K562 (cell line): ENCODE data around the gene ANKRD11. TPM values are rescaled to one million over a fixed set of nuclear protein-coding genes. Genes with fewer than 3 reads are reported as not detected.

Experiments
- ATAC-seq: fragments of 200-7000 bp; cut with Tn5 transposase; 3 replicates; pipeline ENCODE4 v1.9.1; 2020; ENCODE audit warnings: moderate library complexity
- BruUV-seq: library from RNA; stranded (reverse); fragments of 400-500 nt; replicated peaks from 2 replicates; lab custom pipeline; 2021; lab: Mats Ljungman, UMichigan
- CTCF ChIA-PET: fragments of 300-600 bp; formaldehyde crosslinking; extraction: SDS; loops from one replicate; lab custom pipeline; 2021; ENCODE audit warnings: low intra/inter-chr PET ratio; lab: Yijun Ruan, JAX
- POLR2A ChIA-PET: fragments of 300-600, 350-650 bp; sonication (Branson Sonifier 250); formaldehyde crosslinking; extraction: SDS; loops from one replicate; lab custom pipeline; 2021; ENCODE audit warnings: antibody characterized with exemption, inconsistent platforms; lab: Yijun Ruan, JAX
- DNase-seq, 4 experiments: peaks; one replicate each; pipeline versions ENCODE4 v3.0.0 to v3.0.0-alpha.2; 2011 to 2018; ENCODE audit warnings: low spot score in 3 of 4, mixed read lengths in 3 of 4; ENCODE audit errors: extremely low read depth in 1 of 4
- FAIRE-seq: peaks from 2 replicates; lab custom pipeline; 2011; peaks lifted over from hg19 to GRCh38; lab: Jason Lieb, UNC
- H2AFZ ChIP-seq: 2 replicates; pipeline ENCODE4 v1.6.0; 2011; ENCODE audit warnings: low read depth, low read length, control low read depth, inconsistent platforms
- H3K27ac ChIP-seq: fragments of 200-600 bp; 3 replicates; pipeline ENCODE4 v1.8.0; 2011; ENCODE audit warnings: low read depth, mild to moderate bottlenecking, control low read depth, inconsistent platforms, low read length, moderate library complexity, mixed read lengths; ENCODE audit errors: extremely low read depth
- H3K27me3 ChIP-seq, 2 experiments: fragments of 300-600 bp in 1 of 2; 2 replicates in 1 of 2; 3 replicates in 1 of 2; pipeline versions ENCODE4 v1.6.0 to v1.8.0; 2011; ENCODE audit warnings: inconsistent platforms in 2 of 2, low read length in 2 of 2, mild to moderate bottlenecking in 1 of 2, mixed read lengths in 1 of 2, moderate library complexity in 1 of 2; ENCODE audit not compliant: control insufficient read depth in 2 of 2, insufficient read depth in 2 of 2
- H3K36me3 ChIP-seq: fragments of 300-600 bp; 3 replicates; pipeline ENCODE4 v1.8.0; 2011; ENCODE audit warnings: mild to moderate bottlenecking, low read length, inconsistent platforms; ENCODE audit not compliant: control insufficient read depth, insufficient read depth
- H3K4me1 ChIP-seq, 2 experiments: fragments of 200-600 bp in 1 of 2; replicated peaks in 1 of 2; 2 replicates in 1 of 2; 3 replicates in 1 of 2; pipeline versions ENCODE4 v1.5.1 to v1.8.0; 2011; ENCODE audit warnings: inconsistent platforms in 2 of 2, low read length in 2 of 2, mild to moderate bottlenecking in 1 of 2, mixed read lengths in 1 of 2, moderate library complexity in 1 of 2; ENCODE audit not compliant: control insufficient read depth in 2 of 2, insufficient read depth in 2 of 2
- H3K4me2 ChIP-seq: 2 replicates; pipeline ENCODE4 v1.6.1; 2011; ENCODE audit warnings: low read length, control low read depth, inconsistent platforms, mixed read lengths; ENCODE audit not compliant: insufficient read depth
- H3K4me3 ChIP-seq: fragments of 200-600 bp; sonication (generic), shearing (Covaris generic); 2 replicates; pipeline ENCODE4 v1.5.1; 2016; ENCODE audit warnings: control low read depth, inconsistent platforms
- H3K79me2 ChIP-seq: fragments of 200-600 bp; 3 replicates; pipeline ENCODE4 v1.8.0; 2011; ENCODE audit warnings: low read length, inconsistent platforms; ENCODE audit not compliant: control insufficient read depth, insufficient read depth
- H3K9ac ChIP-seq, 2 experiments: 2 replicates each; pipeline versions ENCODE4 v1.6.0 to v1.6.1; 2011; ENCODE audit warnings: low read depth in 2 of 2, low read length in 2 of 2, control low read depth in 1 of 2, inconsistent platforms in 1 of 2, mild to moderate bottlenecking in 1 of 2, mixed read lengths in 1 of 2; ENCODE audit not compliant: insufficient read depth in 1 of 2
- H3K9me1 ChIP-seq: one replicate; pipeline ENCODE4 v1.6.0; 2011; ENCODE audit warnings: inconsistent platforms, mild to moderate bottlenecking, low read length, moderate library complexity; ENCODE audit not compliant: control insufficient read depth, insufficient read depth
- H3K9me3 ChIP-seq: replicated peaks from 2 replicates; pipeline ENCODE4 v1.5.1; 2011; ENCODE audit warnings: low read depth, low read length, inconsistent platforms; ENCODE audit not compliant: control insufficient read depth, insufficient read depth
- H4K20me1 ChIP-seq: replicated peaks from 2 replicates; pipeline ENCODE4 v1.6.1; 2011; ENCODE audit warnings: low read length, inconsistent platforms, mixed read lengths; ENCODE audit not compliant: control insufficient read depth, insufficient read depth
- ATF1 ChIP-seq, 2 experiments: fragments of 450-650 bp in 1 of 2; IDR thresholded peaks; 2 replicates each; pipeline ENCODE4 v1.6.1; 2016; ENCODE audit warnings: missing compliant biosample characterization in 1 of 2, missing genetic modification characterization in 1 of 2
- HMBOX1 ChIP-seq: sonication (generic); IDR thresholded peaks from 2 replicates; pipeline ENCODE4 v1.6.1; 2016
- HMGN3 ChIP-seq: IDR thresholded peaks from 2 replicates; pipeline ENCODE4 v1.6.1; 2011; ENCODE audit warnings: borderline replicate concordance, low read depth, mild to moderate bottlenecking, mixed read lengths, low read length; ENCODE audit not compliant: insufficient read length; ENCODE audit errors: extremely low read depth
- HNRNPH1 ChIP-seq: fragments of 200-400 bp; formaldehyde crosslinking; optimal IDR thresholded peaks from 2 replicates; pipeline ENCODE3; 2017; ENCODE audit warnings: low read depth, mild to moderate bottlenecking, low read length, moderate library complexity
- KLF16 ChIP-seq: IDR thresholded peaks from 2 replicates; pipeline ENCODE4 v1.6.1; 2016; ENCODE audit warnings: antibody characterized with exemption
- NFE2L1 ChIP-seq: fragments of 450-650 bp; IDR thresholded peaks from 2 replicates; pipeline ENCODE4 v1.6.1; 2016; ENCODE audit warnings: missing genetic modification characterization, low read depth, mild to moderate bottlenecking, missing compliant biosample characterization, moderate library complexity, borderline replicate concordance
- NFYB ChIP-seq: IDR thresholded peaks from 2 replicates; pipeline ENCODE4 v1.6.1; 2011; ENCODE audit warnings: mild to moderate bottlenecking, moderate library complexity; ENCODE audit not compliant: insufficient read length; ENCODE audit errors: extremely low read depth
- POLR2G ChIP-seq: fragments of 200-400 bp; formaldehyde crosslinking; IDR thresholded peaks from 2 replicates; pipeline ENCODE4 v1.6.1; 2017; ENCODE audit warnings: low read depth, mild to moderate bottlenecking, antibody characterized with exemption, low read length, moderate library complexity
- RBM22 ChIP-seq: fragments of 200-400 bp; formaldehyde crosslinking; IDR thresholded peaks from 2 replicates; pipeline ENCODE4 v1.6.1; 2018; ENCODE audit warnings: low read length, low read depth; ENCODE audit not compliant: poor library complexity, severe bottlenecking
- ZBTB33 ChIP-seq: sonication (generic); formaldehyde crosslinking; IDR thresholded peaks from 2 replicates; pipeline ENCODE4 v1.8.1; 2023; ENCODE audit warnings: mild to moderate bottlenecking, missing genetic modification reagents
- WGBS: fragments of 100-300 bp; shearing (Covaris generic); methylation state at CpG from one replicate; pipeline ENCODE4 v1.1.6; 2016; ENCODE audit warnings: low coverage, mixed read lengths; ENCODE audit not compliant: insufficient coverage; ENCODE audit errors: missing lambda C conversion rate; 5-methylcytosine and 5-hydroxymethylcytosine counted together
- in situ Hi-C: fragments of 300-500 bp; cut with MboI; formaldehyde crosslinking; loops from 4 replicates; pipeline ENCODE4 v1.15.0; 2018; ENCODE audit warnings: inconsistent platforms, mixed read lengths
- intact Hi-C: fragments of 100-400 bp; cut with micrococcal nuclease; formaldehyde crosslinking; loops from 2 replicates; pipeline ENCODE4 v1.14.2; 2022
- polyA plus RNA-seq, 8 experiments: library from polyadenylated mRNA; depleted of rRNA in 4 of 8; stranded (reverse) in 5 of 8; unstranded in 3 of 8; fragments of >200 nt; fragmentation: Nextera tagmentation in 2 of 8; fragmentation: Illumina TruSeq in 1 of 8; extraction: Ambion mirVana in 2 of 8; extraction: Trizol in 1 of 8; gene quantifications; 2 replicates each; pipeline versions ENCODE4 v1.2.1 to v1.2.3, GENCODE V29; 2011 to 2014; ENCODE audit warnings: inconsistent platforms in 1 of 8, missing spikeins in 1 of 8
- total RNA-seq, 7 experiments: library from RNA; depleted of rRNA in 6 of 7; stranded (reverse); fragments of >200 nt in 6 of 7; fragmentation: Illumina TruSeq in 2 of 7; extraction: Trizol in 2 of 7; gene quantifications; 2 replicates each; pipeline versions ENCODE4 v1.2.1 to v1.2.3, GENCODE V29; 2011 to 2021; ENCODE audit warnings: low replicate concordance in 1 of 7

ANKRD11 gene
- total and polyA plus RNA-seq, 9 of the 15 experiments (the other 6 are each of a cell fraction or from before 2014, with no cell fraction given): 4.7 to 126 (median 31.7) TPM

DNA sequence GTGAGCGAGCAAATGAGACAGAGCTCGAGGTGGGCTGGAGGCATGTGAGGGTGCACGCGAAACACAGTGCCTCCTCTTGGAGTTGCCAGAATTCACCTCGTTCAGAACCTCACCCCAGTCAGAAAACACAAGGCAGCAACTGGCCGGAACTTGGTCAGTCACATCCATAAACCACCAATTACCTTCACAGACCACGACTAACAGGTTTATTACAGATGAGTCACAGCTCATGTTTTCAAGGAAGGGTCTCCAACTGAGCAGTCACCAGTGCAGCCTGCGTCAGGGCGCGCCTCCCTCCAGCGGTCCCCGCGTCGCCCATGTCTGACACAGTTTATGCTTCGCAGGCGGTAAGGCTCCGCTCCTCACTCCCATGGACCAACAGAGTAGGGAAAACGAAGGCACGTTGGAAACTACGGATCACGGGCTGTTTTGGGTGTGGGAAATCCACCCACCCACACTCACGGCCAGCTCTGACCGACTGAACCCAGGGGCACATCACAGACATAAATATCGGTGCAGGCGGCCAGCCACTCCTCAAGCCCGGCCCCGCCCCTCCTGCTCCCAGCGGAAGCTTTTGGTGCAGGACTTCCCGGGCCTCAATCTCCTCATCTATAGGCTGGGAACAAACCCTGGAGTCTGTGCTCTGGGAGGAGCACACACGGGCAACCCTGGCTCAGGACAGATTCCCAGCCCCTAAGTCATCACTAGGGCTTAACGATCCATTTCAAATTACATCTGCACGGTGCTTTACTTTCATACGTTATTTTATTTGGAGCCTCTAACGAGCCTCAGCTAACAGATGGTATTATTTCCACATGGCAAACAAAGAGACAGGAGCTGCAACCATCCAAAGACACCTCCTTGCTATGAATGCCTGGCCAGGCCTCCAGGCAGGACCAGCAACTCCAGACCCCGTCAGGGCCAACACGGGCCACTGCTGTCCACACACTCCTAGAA lies 146.6 kb downstream of the ANKRD11 start:
- intact Hi-C loops (no loop called here), in situ Hi-C loops (no loop called here)
- FAIRE-seq: no peak
- ChIA-PET CTCF (no interaction called here), POLR2A (interaction anchor here (0.7 to 0.8 kb wide), 2 partner anchors 8 to 22 kb away, joined by 3 read pairs; no protein-coding TSS in a partner anchor)
- no peak for ATAC-seq
- Histone ChIP-seq H3K4me2 (no peak overlapping the region), H3K36me3 (peaks cover 21% of the 10 kb centered on the region; the same call in 2 of the 3 replicates), H3K4me1 (peaks cover 0 to 22% of the 10 kb centered on the region in 2 experiments; a peak in 3 of 5 replicates), H3K79me2 (peaks cover 100% of the 10 kb centered on the region), H4K20me1 (peaks cover 52% of the 10 kb centered on the region), H3K9me1 (peaks cover 4% of the 10 kb centered on the region), H3K27ac (no peak overlapping the region), H2AFZ (no peak overlapping the region), H3K9ac (peak overlapping the region in 1 of 2 experiments; percentile 40; a peak in 1 of 4 replicates), H3K27me3 (no peaks in the 10 kb centered on the region), H3K4me3 (no peak overlapping the region), H3K9me3 (no peaks in the 10 kb centered on the region)
- WGBS: 87% methylated on average over 30 of the region's 36 CpGs
- TF ChIP-seq ATF1 (CRISPR knock-in tag; IDR thresholded peaks at IDR 0.05) (no peak), ATF1 (tag; IDR thresholded peaks at IDR 0.05) (no peak), ZBTB33 (CRISPR knock-in tag) (peak; percentile 90), POLR2G (peak; percentile 47; the same call in 1 of the 2 replicates), HNRNPH1 (no peak), HMBOX1 (0 out of 2 replicates have a peak, but pooled peaks have one; percentile 15), RBM22 (peak; percentile 85), NFE2L1 (tag) (no peak), KLF16 (no peak), NFYB (no peak), HMGN3 (no peak)
- DNase-seq: no peak
- BruUV-seq: no TSS peak
